Measurements from ENCODE around the gene NSD1. TPM values are rescaled to one million over a fixed set of nuclear protein-coding genes. Genes with fewer than 3 reads are reported as not detected.
"Not testable (repeated sequence)": the region's sequence is repeated elsewhere in the genome, so short reads cannot be mapped to it uniquely, and the experiment has no call there.

NSD1 gene
- total RNA-seq, 2 experiments from 2014 or later = 96.2 to 101 TPM

DNA sequence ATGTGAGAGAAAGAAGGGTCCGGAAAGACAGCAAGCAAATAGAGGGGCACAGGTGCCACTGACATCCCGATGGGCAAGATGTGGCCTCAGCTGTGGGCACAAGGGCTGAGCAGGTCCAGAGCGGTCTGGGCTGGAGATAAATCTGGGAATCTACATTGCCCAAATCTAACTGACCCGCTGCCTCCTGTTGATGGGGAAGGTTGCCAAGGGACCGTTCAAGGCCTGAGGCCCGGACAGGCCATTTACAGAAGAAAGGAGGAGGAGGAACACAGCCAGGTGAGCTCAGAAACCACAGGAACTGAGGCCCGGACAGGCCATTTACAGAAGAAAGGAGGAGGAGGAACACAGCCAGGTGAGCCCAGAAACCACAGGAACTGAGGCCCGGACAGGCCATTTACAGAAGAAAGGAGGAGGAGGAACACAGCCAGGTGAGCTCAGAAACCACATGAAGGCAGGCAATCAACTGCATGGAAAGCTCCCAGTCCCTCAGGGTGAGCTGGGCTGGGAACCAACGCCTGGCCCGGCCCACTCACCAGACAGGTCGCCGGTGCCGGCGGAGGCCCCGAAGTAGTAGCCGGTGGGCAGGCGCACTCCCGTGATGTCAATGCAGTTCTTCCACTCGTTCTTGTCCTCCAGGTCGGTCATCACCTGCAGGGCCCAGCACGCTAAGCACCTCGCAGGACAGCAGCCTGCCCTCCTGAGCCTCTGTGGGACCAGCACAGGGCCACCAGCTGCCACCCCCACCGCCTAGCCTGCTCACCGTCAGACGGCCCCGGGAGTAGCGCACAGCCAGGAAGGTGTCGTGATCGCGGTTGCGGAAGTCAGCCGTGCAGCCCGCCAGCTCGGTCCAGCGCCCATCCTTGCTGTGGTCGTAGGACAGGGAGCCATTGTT lies 203.3 kb downstream of the NSD1 start:
- Mint-ChIP-seq H3K4me3 (no peak overlapping the region), H3K4me1 (peaks cover 20% of the 10 kb centered on the region), H3K27me3 (no peaks in the 10 kb centered on the region), H3K9me3 (no peaks in the 10 kb centered on the region), H3K36me3 (peaks cover 37% of the 10 kb centered on the region), H3K27ac (no peak overlapping the region)
- POLR2A ChIA-PET = interaction anchor here (1.1 to 1.2 kb wide), 2 partner anchors 9 to 12 kb away, joined by 3 read pairs; no protein-coding TSS in a partner anchor
- DNase-seq (no peak), ATAC-seq (ENCODE audit: low read depth) (no peak)

DNA sequence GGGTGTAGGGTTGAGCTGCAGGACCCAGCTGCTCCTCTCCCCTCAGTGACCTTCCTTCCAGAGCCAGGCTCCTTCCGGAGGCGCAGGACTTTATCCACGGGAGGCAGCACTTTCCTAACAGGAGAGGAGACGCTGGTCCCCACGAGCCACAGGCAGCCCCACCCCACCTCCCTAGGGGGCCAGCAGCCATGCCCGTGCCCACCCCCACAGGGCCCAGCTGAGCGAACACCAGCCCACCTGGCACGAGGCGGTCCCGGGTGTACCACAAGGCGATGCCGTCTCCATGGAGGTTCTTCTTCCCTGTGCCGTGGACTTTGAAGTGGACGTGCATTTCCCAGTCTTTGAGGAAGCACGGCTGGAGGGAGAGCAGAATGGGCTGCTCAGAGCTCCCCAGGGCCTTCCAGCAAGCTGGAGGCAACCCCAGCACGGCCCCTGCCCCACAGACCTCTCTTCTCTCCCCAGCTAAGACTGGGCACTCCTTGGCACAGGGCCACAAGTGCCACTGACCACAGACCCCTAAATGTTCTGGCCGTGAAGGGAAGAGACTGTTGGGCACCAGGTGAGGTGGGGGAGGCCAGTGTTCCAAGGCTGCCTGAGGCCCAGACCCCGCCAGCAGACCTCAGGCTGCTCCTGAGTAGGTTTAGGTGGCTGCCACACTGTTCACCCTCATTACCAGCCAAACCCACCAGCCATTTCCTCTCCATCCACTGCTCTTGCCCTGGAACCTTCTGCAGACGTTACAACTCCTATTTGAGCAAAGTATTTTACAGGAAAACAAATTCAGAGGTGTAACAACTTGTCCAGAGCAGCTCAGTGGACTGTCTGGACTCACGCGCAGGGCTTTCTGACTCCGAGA lies 204.9 kb downstream of the NSD1 start:
- Mint-ChIP-seq H3K27me3 (no peaks in the 10 kb centered on the region), H3K36me3 (peaks cover 37% of the 10 kb centered on the region), H3K4me3 (no peak overlapping the region), H3K27ac (no peak overlapping the region), H3K4me1 (peaks cover 20% of the 10 kb centered on the region), H3K9me3 (no peaks in the 10 kb centered on the region)
- POLR2A ChIA-PET = interaction anchor here (0.8 kb wide), 2 partner anchors 13 kb away, joined by 3 read pairs; partner anchors contain the start of gene LMAN2
- ATAC-seq (ENCODE audit: low read depth) (no peak), DNase-seq (no peak)

DNA sequence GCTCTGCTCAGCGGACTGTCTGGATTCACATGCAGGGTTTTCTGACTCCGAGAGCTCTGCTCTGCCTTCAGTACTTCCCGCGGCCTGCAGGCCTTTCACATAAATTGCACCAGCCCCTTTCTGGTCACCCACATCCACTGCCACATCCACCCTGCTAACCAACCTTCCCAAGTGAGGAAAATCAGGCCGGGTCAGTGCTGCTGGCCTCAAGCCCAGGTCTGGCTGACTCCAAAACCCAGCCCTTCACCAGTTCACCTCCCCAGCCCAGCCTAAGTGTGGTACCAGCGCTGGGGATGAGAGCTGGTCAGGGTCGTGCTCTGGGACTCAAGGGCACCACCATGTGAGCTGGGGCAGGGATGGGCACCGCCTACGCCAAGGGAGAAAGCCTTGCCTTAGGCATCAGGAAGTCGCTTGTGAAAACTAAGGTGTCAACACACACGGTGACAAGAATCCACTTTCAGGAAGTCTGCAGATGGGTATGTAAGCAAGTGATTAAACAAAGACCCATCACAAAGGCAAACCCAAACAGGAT lies 205.6 kb downstream of the NSD1 start:
- H3K4me1 Mint-ChIP-seq = peaks cover 20% of the 10 kb centered on the region
- no peaks in the 10 kb centered on the region for H3K27me3 Mint-ChIP-seq
- POLR2A ChIA-PET = interaction anchor here (0.8 kb wide), 2 partner anchors 12 to 14 kb away, joined by 3 read pairs; partner anchors contain the start of gene LMAN2
- no peak for ATAC-seq (ENCODE audit: low read depth)
- H3K27ac Mint-ChIP-seq = peak overlapping the region; percentile 43
- peaks cover 36% of the 10 kb centered on the region for H3K36me3 Mint-ChIP-seq
- H3K9me3 Mint-ChIP-seq = no peaks in the 10 kb centered on the region
- no peak for DNase-seq
- H3K4me3 Mint-ChIP-seq = no peak overlapping the region

DNA sequence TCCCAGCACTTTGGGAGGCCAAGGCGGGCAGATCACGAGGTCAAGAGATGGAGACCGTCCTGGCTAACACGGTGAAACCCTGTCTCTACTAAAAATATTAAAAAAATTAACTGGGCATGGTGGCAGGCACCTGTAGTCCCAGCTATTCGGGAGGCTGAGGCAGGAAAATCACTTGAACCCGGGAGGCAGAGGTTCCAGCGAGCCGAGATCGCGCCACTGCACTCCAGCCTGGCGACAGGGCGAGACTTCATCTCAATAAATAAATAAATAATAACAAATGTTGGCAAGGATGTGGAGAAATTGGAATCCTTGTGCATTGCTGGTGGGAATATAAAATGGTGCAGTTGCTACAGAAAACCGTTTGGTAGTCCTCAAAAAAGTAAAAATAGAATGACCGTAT lies 209.4 kb downstream of the NSD1 start:
- DNase-seq; H3K4me3 Mint-ChIP-seq; H3K9me3 Mint-ChIP-seq; ATAC-seq (ENCODE audit: low read depth); H3K27me3 Mint-ChIP-seq; POLR2A ChIA-PET; H3K27ac Mint-ChIP-seq: not testable (repeated sequence)
- Mint-ChIP-seq H3K4me1 (peaks cover 23% of the 10 kb centered on the region), H3K36me3 (peaks cover 30% of the 10 kb centered on the region)

DNA sequence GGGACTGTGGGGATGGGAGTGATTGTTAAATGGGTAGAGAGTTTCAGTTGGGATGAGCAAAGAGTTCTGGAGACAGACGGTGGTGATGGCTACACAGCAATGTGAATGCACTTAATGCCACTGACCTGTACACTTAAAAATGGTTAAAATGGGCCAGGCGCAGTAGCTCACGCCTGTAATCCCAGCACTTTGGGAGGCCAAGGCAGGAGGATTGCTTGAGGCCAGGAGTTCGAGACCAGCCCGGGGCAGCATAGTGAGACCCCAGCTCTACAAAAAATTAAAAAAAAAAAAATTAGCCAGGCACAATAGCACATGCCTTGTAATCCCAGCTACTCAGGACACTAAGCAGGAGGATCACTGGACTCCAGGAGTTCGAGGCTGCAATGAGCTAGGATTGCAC lies 210.2 kb downstream of the NSD1 start:
- Mint-ChIP-seq H3K27ac (peak overlapping the region; percentile 43), H3K4me1 (peaks cover 23% of the 10 kb centered on the region), H3K4me3 (no peak overlapping the region), H3K9me3 (no peaks in the 10 kb centered on the region), H3K27me3 (no peaks in the 10 kb centered on the region), H3K36me3 (peaks cover 30% of the 10 kb centered on the region)
- no peak for ATAC-seq (ENCODE audit: low read depth)
- POLR2A ChIA-PET = interaction anchor here (0.7 kb wide), 1 partner anchor 28 kb away, joined by 7 read pairs; no protein-coding TSS in a partner anchor
- no peak for DNase-seq

DNA sequence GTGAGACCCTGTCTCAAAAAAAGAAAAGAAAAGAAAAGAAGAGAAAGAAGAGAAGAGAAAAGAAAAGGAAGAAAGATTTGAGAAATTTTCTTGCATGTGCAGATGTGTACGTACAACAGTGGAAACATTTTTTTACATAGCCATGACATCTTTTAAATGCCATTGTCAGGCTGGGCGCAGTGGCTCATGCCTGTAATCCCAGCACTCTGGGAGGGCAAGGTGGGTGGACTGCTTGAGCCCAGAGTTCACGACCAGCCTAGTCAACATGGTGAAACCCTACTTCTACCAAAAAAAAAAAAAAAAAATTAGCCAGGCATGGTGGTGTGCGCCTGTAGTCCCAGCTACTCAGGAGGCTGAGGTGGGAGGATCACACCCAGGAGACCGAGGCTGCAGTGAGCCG lies 211.3 kb downstream of the NSD1 start:
- Mint-ChIP-seq H3K36me3 (peaks cover 27% of the 10 kb centered on the region), H3K4me3 (no peak overlapping the region), H3K9me3 (no peaks in the 10 kb centered on the region), H3K27ac (no peak overlapping the region), H3K27me3 (no peaks in the 10 kb centered on the region), H3K4me1 (peaks cover 24% of the 10 kb centered on the region)
- DNase-seq (no peak), ATAC-seq (ENCODE audit: low read depth) (no peak)
- POLR2A ChIA-PET = no interaction called here

DNA sequence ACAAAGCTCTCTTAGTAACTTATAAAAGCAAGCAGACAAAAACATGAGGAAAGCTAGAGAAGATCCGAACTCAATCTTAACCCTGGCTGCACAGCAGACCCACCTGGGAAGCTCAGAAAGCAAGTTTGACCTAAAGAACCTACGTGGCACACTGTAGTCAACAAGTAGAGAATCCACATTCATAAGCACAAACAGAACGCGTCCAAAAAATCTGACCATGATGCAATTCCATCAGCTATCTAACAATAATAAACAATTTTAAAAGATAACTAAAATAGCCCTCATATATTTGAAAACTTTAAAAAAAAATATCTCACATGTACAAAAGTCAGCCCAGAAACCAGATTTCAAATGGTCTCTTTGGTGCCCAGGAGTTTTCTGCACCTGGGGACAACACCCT lies 213.2 kb downstream of the NSD1 start:
- Mint-ChIP-seq H3K36me3 (peaks cover 16% of the 10 kb centered on the region), H3K4me3 (no peak overlapping the region), H3K4me1 (peaks cover 32% of the 10 kb centered on the region), H3K9me3 (no peaks in the 10 kb centered on the region), H3K27me3 (no peaks in the 10 kb centered on the region), H3K27ac (peak overlapping the region; percentile 16)
- POLR2A ChIA-PET = interaction anchor here (0.7 kb wide), 1 partner anchor 163 kb away, joined by 3 read pairs; the partner anchor contains the start of gene DOK3
- no peak for ATAC-seq (ENCODE audit: low read depth)
- DNase-seq = no peak

DNA sequence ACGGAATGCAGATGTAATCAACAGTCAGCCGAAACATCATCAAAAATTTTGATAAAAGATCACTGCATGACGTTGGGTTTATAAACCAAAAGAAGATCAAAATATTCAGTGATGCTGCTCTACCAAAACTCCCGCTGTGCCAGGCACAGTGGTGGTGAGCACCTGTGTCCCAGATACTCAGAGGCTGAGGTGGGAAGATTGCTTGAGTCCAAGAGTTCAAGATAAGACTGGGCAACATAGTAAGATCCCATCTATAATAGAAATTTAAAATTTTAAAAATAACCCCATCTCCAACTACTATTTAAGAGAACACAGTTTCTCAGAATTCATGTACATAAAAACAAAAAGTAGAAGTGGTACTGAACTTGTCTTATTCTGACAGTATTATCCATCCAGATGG lies 214.1 kb downstream of the NSD1 start:
- H3K4me1 Mint-ChIP-seq = peaks cover 33% of the 10 kb centered on the region
- peaks cover 15% of the 10 kb centered on the region for H3K36me3 Mint-ChIP-seq
- H3K27me3 Mint-ChIP-seq = no peaks in the 10 kb centered on the region
- H3K4me3 Mint-ChIP-seq = no peak overlapping the region
- ATAC-seq (ENCODE audit: low read depth) (no peak), DNase-seq (no peak)
- POLR2A ChIA-PET = no interaction called here
- no peaks in the 10 kb centered on the region for H3K9me3 Mint-ChIP-seq
- H3K27ac Mint-ChIP-seq = peak overlapping the region; percentile 25

DNA sequence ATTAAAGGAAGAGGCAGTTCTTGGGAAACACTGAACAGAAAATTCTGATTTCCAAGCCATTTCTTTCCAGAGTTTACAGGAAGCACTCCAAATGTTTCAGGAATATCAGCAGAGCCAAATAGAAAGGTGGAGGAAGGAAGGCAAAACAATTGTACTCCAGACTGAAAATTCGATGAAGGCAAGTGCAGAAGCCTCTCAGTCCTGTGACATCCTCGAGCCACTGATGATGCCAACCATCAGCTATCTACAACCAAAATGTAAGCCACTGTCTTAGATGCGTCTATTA lies 215.7 kb downstream of the NSD1 start:
- no peak overlapping the region for H3K27ac Mint-ChIP-seq
- peaks cover 31% of the 10 kb centered on the region for H3K4me1 Mint-ChIP-seq
- ATAC-seq (ENCODE audit: low read depth) = no peak
- peaks cover 2% of the 10 kb centered on the region for H3K9me3 Mint-ChIP-seq
- H3K27me3 Mint-ChIP-seq = no peaks in the 10 kb centered on the region
- no peak for DNase-seq
- H3K36me3 Mint-ChIP-seq = peaks cover 11% of the 10 kb centered on the region
- POLR2A ChIA-PET = interaction anchor here (0.8 kb wide), 1 partner anchor 9 kb away, joined by 3 read pairs; no protein-coding TSS in a partner anchor
- H3K4me3 Mint-ChIP-seq = peak overlapping the region; percentile 99

DNA sequence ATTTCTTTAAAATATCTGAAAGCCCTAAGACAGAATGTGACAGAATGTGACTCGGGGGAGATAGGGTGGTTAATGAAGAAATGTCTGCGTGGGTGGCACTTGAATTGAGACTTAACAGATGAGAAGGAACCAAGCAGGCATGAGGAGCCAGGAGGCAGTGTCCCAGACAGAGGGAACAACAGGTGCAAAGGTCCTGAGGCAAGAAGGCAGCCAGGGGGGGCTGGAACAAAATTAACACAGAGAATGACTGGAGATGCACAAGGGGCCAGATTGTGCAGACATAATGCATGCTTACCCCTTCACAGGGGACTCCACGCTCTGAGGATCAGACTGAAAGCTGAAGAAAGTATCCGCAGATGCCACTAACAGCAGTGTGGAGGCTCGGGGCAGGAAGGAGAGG lies 216.2 kb downstream of the NSD1 start:
- no peak for ATAC-seq (ENCODE audit: low read depth)
- no peak for DNase-seq
- peak overlapping the region; percentile 99 for H3K4me3 Mint-ChIP-seq
- POLR2A ChIA-PET = interaction anchor here (3.1 kb wide), 1 partner anchor 37 kb away, joined by 18 read pairs; no protein-coding TSS in a partner anchor
- H3K36me3 Mint-ChIP-seq = peaks cover 15% of the 10 kb centered on the region
- peak overlapping the region; percentile 73 for H3K27ac Mint-ChIP-seq
- peaks cover 36% of the 10 kb centered on the region for H3K4me1 Mint-ChIP-seq
- peaks cover 7% of the 10 kb centered on the region for H3K9me3 Mint-ChIP-seq
- H3K27me3 Mint-ChIP-seq = no peaks in the 10 kb centered on the region

Other genes with a start within 250 kb of the NSD1 start
- gene HK3, start 234.4 kb upstream of the NSD1 start, total RNA-seq = 1 to 10 TPM; 1.3 to 2.3 TPM
- gene UIMC1, start 127.0 kb upstream of the NSD1 start, total RNA-seq = 10 to 100 TPM; 52.8 to 54.1 TPM
- 10 to 100 TPM; 21.7 to 30.7 TPM for gene ZNF346, start 111.1 kb upstream of the NSD1 start, total RNA-seq
- gene FGFR4, start 46.9 kb upstream of the NSD1 start, total RNA-seq = 1 to 10 TPM; 1.9 to 2.3 TPM
- gene RAB24, start 169.9 kb downstream of the NSD1 start, total RNA-seq = 10 to 100 TPM; 39.0 to 46.6 TPM
- 100 to 1,000 TPM; 104 TPM for gene PRELID1, start 170.0 kb downstream of the NSD1 start, total RNA-seq
- 10 to 100 TPM; 85.0 to 94.0 TPM for gene MXD3, start 178.1 kb downstream of the NSD1 start, total RNA-seq
- gene LMAN2, start 217.9 kb downstream of the NSD1 start, total RNA-seq = 100 to 1,000 TPM; 110 to 116 TPM
- 100 to 1,000 TPM; 113 to 124 TPM for gene RGS14, start 224.2 kb downstream of the NSD1 start, total RNA-seq

Data from activated naive CD8-positive, alpha-beta T cell treated with anti-CD3 and anti-CD28 coated beads, Interleukin-2, amount 10 ng/mL, durations not matched to agents 7 days and 5 days (primary cell).